ENCODE data around the gene FANCL.

DNA sequence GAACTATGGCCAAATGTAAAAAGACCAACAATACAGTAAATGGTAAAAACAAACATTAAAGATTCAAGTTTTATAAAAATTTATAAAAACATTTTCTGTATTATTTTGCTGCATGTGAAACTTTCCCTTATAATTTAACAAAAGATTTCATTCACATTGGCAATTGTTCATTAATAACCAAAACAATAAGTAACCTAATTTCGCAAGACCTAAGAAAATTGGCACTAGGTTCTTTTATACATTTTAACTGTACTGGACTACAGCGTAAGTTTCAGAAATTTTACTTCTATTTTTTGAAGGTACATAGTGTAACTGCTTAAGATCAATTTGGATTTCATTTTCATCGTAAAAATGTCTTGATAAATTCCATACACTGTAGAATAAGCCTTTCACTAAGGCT is 77.2 kb downstream of the FANCL start:
- TF ChIP-seq, protein P1, sequence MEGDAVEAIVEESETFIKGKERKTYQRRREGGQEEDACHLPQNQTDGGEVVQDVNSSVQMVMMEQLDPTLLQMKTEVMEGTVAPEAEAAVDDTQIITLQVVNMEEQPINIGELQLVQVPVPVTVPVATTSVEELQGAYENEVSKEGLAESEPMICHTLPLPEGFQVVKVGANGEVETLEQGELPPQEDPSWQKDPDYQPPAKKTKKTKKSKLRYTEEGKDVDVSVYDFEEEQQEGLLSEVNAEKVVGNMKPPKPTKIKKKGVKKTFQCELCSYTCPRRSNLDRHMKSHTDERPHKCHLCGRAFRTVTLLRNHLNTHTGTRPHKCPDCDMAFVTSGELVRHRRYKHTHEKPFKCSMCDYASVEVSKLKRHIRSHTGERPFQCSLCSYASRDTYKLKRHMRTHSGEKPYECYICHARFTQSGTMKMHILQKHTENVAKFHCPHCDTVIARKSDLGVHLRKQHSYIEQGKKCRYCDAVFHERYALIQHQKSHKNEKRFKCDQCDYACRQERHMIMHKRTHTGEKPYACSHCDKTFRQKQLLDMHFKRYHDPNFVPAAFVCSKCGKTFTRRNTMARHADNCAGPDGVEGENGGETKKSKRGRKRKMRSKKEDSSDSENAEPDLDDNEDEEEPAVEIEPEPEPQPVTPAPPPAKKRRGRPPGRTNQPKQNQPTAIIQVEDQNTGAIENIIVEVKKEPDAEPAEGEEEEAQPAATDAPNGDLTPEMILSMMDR (IDR thresholded peaks at IDR 0.05), result no peak
- TF ChIP-seq POLR2A (IDR thresholded peaks at IDR 0.05) (no peak), POLR2AphosphoS5 (IDR thresholded peaks at IDR 0.05; ENCODE audit: insufficient read depth in 1 of 2, low read depth in 1 of 2) (no peak)

Data from vagina (tissue), 2 donors.